COLO829 (cell line): ENCODE data around the gene UBR1.
A peak's percentile ranks its signal among the peaks of the same experiment; 100 is the strongest.
"Not testable (repeated sequence)": the region's sequence is repeated elsewhere in the genome, so short reads cannot be mapped to it uniquely, and the experiment has no call there.

Experiments used
- DNase-seq: peaks from one replicate; pipeline ENCODE4 v3.0.0; 2012; ENCODE audit warnings: low spot score

Gene UBR1

DNA sequence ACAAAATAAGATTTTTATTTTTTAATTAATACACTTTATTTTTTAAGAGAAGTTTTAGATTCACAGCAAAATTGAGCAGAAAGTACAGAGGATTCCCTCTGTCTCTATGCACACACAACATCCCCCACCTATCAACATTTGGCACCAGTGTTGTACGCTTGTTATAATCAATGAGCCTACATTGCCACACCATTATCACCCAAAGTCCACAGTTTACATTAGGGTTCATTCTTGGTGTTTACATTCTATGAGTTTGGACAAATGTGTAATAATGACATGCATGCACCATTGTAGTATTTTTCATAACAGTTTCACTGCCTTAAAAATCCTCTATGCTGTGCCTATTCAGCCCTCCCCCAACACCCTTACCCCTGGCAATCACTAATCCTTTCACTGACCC, 134.0 kb downstream of the UBR1 start:
- DNase-seq = no peak

DNA sequence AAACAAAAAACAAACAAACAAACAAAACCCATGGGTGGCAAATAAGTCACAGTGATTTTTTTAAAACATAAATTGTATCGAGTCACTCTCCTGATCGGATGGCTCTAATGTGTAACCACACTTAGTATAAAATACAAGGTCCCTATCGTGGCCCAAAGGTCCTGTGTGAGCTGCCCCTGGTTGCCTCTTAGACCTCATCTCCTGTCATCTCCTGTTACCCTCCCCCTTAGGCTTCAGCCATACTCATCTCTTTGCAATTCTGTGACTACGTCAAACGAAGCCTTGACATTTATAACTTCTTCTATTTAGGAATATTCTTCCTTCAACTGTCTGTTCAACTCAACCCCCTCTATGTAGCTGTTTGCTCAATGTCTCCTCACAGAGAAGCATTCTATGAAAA, 141.4 kb downstream of the UBR1 start:
- DNase-seq = no peak

- DNase-seq = no peak
Observed at GRCh38 chr15:42955518-42955917, 150.3 kb downstream of the UBR1 start.

- no peak for DNase-seq
Observed at GRCh38 chr15:42954291-42954690, 151.5 kb downstream of the UBR1 start.

- DNase-seq = not testable (repeated sequence)
Observed at GRCh38 chr15:42948898-42949297, 156.9 kb downstream of the UBR1 start.

DNA sequence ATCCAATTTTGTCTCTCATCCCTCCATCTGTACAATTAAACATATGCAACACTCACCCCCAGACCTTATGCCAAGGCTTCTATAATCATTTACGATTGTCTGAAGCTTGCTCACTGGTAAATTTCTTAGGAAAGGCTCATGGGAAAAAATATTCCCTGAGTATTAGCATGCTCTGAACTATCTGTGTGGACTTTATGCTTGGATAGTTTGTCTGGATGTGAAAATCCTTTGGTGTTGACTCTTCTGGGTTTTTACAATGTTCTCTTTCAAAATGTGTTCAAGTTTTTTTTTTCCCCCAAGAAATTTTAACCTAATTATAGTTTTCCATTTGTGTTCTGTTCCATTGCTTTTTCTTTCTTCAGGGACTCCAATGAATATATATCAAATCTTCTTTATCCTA, 165.3 kb downstream of the UBR1 start:
- DNase-seq = no peak

- no peak for DNase-seq
Observed at GRCh38 chr15:42939841-42940240, 166.0 kb downstream of the UBR1 start.

DNA sequence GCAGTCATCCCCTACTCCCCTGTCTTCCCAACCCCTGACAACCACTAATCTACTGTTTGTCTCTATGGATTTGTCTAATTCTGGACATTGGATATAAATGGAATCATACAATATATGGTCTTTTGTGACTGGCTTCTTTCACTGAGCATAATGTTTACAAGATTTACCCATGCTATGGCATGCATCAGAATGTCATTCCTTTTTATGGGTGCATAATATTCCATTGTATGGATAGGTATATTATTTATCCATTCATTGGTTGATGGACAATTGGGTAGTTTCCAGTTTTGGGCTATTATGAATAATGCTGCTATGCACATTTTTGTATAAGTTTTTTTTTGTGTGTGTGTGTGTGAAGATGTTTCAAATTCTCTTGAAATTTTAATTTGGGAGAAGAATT, 168.7 kb downstream of the UBR1 start:
- no peak for DNase-seq

- no peak for DNase-seq
Observed at GRCh38 chr15:42933886-42934667, 171.8 kb downstream of the UBR1 start.

DNA sequence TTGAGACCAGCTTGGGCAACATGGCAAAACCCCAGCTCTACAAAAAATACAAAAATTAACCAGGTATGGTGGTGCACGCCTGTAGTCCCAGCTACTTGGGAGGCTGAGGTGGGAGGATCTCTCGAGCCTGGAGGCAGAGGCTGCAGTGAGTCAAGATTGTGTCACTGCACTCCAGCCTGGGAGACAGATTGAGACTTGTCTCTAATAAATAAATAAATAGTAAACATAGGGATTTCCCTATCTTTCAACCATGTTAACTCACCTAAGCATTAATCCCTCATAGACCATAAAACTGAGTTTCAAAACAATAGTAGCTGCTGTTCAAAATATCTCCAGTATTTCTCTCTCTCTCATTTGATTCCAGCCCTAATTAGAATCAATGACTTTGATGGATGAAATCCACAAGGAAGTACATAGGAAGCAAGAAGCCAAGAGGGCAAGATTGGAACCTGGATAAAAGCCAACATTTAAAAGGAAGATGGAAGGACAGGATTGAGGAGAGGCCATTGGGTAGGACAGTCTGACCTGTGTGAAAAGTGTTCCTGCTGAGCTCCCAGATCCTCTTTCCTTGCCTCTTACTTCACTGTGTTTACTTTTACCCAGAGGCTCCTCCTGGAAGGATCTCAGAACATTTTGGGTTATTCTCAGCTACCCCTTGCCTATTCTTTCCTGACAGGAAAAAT, 172.9 kb downstream of the UBR1 start:
- DNase-seq = no peak

GRCh38 chr15:42931702-42932486, 173.9 kb downstream of the UBR1 start:
- no peak for DNase-seq

DNA sequence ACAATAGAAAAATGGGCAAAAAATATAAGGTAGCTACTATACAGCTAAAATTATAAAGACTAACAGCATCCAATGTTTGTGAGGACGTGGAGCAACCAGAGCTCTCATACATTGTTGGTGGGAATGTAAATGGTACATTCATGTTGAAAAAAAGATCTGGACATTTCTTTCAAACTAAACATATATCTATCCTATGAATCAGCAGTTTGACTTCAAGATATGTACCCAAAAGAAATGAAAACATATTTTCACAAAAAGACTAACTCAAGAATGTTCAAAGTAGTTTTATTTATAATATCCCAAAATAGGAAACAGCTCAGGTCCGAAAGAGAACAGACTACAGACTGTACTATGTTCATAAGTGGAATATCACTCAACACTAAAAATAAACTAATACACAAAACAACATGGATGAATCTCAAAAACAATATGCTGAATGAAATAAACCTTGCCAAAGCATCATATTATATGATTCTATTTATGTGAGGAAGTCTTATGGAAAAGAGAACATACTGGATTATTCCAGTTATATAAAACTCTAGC, 176.5 kb downstream of the UBR1 start:
- DNase-seq = no peak

DNA sequence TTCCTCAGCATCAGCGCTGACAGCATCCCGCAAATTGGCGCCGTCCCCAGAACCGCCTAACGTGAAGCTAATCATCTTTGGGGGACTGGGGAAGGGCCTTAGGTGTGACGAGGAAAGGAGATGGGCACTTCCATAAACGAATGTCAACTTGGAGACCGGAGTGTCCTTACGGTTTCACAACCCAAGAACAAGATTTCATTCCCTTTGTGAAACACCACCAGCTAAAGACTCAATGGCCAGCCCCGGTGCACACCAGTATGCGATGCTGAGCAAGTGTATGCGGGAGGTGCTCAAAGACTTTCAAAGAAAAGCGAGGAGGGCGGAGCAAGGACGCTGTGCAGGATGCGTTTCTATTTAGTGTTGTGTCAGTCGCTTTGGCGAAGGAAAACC, 184.5 kb downstream of the UBR1 start:
- no peak for DNase-seq

- DNase-seq = peak; percentile 91
Observed at GRCh38 chr15:42920519-42921341, 185.1 kb downstream of the UBR1 start, which contains the start of gene TTBK2. TTBK2 (minus strand) TSS chr15:42920778; CDS start chr15:42878617, 42,161 bp downstream.

GRCh38 chr15:42919799-42920518, 185.9 kb downstream of the UBR1 start:
- DNase-seq = no peak

DNA sequence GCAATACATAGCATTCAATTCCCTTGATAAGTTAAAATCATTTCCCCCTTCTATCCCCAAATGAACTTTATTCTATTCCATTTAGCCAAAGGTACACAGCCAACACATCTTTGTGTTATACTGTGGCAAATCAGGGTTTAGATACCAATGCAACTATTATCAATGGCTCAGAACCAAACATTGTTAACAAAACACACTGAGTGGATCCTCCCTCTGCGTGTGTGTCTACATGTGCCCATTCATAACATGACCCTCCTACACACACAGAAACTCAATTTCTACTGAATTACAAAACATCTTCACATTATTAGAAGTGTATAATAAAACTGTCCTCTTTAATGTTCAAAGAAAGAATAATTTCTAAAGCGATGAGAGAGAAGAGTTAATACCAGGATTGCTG, 186.5 kb downstream of the UBR1 start:
- DNase-seq = no peak

DNA sequence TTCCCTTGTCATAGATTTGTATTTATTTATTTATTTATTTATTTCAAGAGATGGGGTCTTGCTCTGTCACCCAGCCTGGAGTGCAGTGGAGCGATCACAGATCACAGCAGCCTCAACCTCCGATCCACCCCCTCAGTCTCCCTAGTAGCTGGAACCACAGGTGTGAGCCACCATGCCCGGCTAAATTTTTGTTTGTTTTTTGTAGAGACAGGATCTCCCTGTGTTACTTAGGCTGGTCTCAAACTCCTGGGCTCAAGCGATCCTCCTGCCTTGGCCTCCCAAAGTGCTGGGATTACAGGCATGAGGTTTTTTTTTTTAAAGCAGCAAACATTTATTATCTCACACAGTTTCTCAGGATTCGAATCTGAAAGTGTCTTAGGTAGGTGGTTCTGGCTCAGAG, 187.8 kb downstream of the UBR1 start:
- DNase-seq = no peak

- no peak for DNase-seq
Observed at GRCh38 chr15:42915654-42916315, 190.1 kb downstream of the UBR1 start.

DNA sequence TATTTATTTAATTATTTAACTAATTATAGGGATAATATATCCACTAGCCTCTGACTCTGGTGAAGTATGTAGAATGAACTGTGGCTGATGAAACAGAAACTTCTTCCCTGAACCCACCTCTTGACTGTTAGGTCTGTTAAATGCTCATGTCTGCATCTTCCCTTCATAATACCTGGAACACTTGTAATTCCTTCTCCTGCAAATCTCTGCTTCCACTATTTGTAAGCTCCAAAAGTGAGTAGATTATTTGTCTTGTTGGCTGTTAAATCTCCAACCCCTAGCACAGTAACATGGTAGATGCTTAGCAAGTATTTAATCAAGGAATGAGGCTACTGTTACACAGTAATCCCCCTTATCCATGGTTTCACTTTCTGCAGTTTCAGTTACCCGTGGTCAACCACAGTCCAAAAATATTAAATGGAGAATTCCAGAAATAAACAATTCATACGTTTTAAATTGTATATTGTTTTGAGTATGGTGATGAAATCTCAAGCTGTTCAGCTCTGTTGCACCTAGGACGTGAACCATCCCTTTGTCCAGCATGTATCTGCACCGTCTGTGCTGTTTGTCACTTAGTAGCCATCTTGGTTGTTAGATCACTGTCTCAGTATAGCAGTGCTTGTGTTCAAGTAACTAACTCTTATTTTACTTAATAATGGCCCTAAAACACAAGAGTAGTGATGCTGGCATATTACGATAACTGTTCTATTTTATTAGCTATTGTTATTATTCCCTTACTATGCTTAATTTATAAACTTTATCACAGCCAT, 190.9 kb downstream of the UBR1 start:
- DNase-seq = no peak
